NB4 (cell line): ENCODE results near the gene PHLDA3.

Source experiments
- MYC ChIP-seq: IDR thresholded peaks from 2 replicates; pipeline ENCODE4 v1.6.1; 2011; ENCODE audit warnings: low read depth, low read length
- POLR2A ChIP-seq: IDR thresholded peaks from 2 replicates; pipeline ENCODE4 v1.6.1; 2011; ENCODE audit warnings: mild to moderate bottlenecking; ENCODE audit not compliant: insufficient read length; ENCODE audit errors: extremely low read depth
- TF ChIP-seq, protein P1 (sequence below): IDR thresholded peaks from one replicate; pipeline ENCODE4 v1.5.1; 2012; ENCODE audit warnings: low read depth, low read length

DNA sequence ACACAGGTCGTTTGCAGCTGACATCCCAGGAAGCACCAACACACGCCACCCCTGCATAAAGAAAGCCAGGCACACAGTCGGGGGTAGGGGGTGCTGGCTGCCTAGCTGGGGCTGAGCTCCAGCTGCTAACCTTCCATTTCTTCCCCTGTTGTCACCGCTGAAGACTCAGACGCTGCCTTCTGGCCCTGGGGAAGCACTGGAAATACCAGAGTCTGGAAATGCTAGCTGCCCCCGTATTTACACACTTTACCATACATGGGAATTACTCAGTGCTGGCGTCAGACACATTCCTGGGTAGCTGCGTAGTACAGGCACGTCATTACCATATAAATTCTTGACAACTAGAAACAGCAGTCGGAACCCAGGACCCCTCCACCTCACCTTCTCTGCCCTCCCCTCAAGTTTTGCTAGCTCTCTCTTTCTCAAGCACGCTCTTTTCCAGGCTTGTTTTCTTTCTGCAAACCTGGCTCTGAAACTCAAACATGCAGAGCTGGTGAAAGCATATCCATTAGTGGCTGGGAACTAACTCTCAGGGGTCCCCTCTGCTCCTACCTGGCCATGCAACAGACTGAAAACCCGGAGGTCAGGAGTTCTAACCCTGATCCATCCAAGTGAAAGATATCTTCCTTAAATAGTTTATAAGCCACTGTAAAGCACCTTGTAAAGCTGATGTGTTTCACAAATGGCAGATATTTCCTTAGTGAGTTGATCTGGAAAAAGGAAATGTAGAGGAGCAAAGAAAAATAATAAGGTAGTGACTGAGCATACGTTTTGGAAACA is 34.6 kb upstream of the PHLDA3 start:
- TF ChIP-seq, protein P1, sequence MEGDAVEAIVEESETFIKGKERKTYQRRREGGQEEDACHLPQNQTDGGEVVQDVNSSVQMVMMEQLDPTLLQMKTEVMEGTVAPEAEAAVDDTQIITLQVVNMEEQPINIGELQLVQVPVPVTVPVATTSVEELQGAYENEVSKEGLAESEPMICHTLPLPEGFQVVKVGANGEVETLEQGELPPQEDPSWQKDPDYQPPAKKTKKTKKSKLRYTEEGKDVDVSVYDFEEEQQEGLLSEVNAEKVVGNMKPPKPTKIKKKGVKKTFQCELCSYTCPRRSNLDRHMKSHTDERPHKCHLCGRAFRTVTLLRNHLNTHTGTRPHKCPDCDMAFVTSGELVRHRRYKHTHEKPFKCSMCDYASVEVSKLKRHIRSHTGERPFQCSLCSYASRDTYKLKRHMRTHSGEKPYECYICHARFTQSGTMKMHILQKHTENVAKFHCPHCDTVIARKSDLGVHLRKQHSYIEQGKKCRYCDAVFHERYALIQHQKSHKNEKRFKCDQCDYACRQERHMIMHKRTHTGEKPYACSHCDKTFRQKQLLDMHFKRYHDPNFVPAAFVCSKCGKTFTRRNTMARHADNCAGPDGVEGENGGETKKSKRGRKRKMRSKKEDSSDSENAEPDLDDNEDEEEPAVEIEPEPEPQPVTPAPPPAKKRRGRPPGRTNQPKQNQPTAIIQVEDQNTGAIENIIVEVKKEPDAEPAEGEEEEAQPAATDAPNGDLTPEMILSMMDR = no peak
- TF ChIP-seq POLR2A = no peak
- no peak for TF ChIP-seq MYC
